BE2C (cell line): ENCODE data around the gene CPT1B.

Source experiments
- DNase-seq: peaks from one replicate; pipeline ENCODE4 v3.0.0-alpha.2; 2020
- H3K27me3 ChIP-seq: fragments of 250-450 bp; sonication (Bioruptor Pico); 2 replicates; pipeline ENCODE4 v1.5.1; 2020; ENCODE audit warnings: mild to moderate bottlenecking
- H3K36me3 ChIP-seq: fragments of 250-450 bp; sonication (Bioruptor Pico); 2 replicates; pipeline ENCODE4 v1.5.1; 2020; ENCODE audit warnings: mild to moderate bottlenecking
- H3K4me1 ChIP-seq: fragments of 250-450 bp; sonication (Bioruptor Pico); 2 replicates; pipeline ENCODE4 v1.5.1; 2020
- H3K4me3 ChIP-seq: 2 replicates; pipeline ENCODE4 v1.5.1; 2011; ENCODE audit warnings: low read depth, low read length
- H3K9me3 ChIP-seq: fragments of 250-450 bp; sonication (Bioruptor Pico); 2 replicates; pipeline ENCODE4 v1.5.1; 2020
- CTCF ChIP-seq: IDR thresholded peaks from 2 replicates; pipeline ENCODE4 v1.5.1; 2012; ENCODE audit warnings: mild to moderate bottlenecking, low read depth, low read length

CPT1B gene

GRCh38 chr22:50613291-50613981, 35.2 kb upstream of the CPT1B start:
- no peaks in the 10 kb centered on the region for H3K36me3 ChIP-seq
- 0 out of 2 replicates have a peak, but pooled peaks cover 4% of the 10 kb centered on the region for H3K27me3 ChIP-seq
- DNase-seq = peak; percentile 26
- no peaks in the 10 kb centered on the region for H3K4me1 ChIP-seq
- no peak for TF ChIP-seq CTCF
- no peak overlapping the region for H3K4me3 ChIP-seq
- no peaks in the 10 kb centered on the region; the same call in 1 of the 2 replicates for H3K9me3 ChIP-seq

- H3K36me3 ChIP-seq = peaks cover 3% of the 10 kb centered on the region
- no peaks in the 10 kb centered on the region for H3K4me1 ChIP-seq
- TF ChIP-seq CTCF = no peak
- DNase-seq = peak; percentile 50
- no peaks in the 10 kb centered on the region; the same call in 1 of the 2 replicates for H3K9me3 ChIP-seq
- no peak overlapping the region for H3K4me3 ChIP-seq
- H3K27me3 ChIP-seq = 0 out of 2 replicates have a peak, but pooled peaks cover 4% of the 10 kb centered on the region
Measured at GRCh38 chr22:50612528-50613221, 34.4 kb upstream of the CPT1B start.

DNA sequence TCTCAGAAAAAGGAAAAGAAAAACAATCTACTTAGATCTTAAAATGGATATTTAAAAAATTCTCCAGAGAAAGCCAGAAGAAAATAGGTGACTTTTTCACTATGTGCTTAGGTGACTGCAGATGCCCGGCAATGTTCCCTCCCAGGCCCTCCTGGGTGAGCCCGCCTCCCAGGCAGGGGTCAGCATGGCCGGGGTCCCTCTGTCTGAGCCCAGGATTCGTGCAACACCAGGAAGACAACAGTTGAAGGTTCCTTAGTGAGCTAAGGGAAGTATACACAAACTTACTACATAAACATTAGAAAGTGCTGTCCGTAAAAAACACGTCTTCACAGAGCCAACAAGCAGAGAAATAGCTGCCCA, 33.9 kb upstream of the CPT1B start:
- H3K4me1 ChIP-seq = no peaks in the 10 kb centered on the region
- DNase-seq = no peak
- H3K4me3 ChIP-seq = no peak overlapping the region
- peaks cover 8% of the 10 kb centered on the region for H3K36me3 ChIP-seq
- TF ChIP-seq CTCF = no peak
- 0 out of 2 replicates have a peak, but pooled peaks cover 4% of the 10 kb centered on the region for H3K27me3 ChIP-seq
- H3K9me3 ChIP-seq = no peaks in the 10 kb centered on the region; the same call in 1 of the 2 replicates

- Histone ChIP-seq H3K9me3 (no peaks in the 10 kb centered on the region; the same call in 1 of the 2 replicates), H3K36me3 (peaks cover 11% of the 10 kb centered on the region), H3K4me1 (no peaks in the 10 kb centered on the region), H3K27me3 (0 out of 2 replicates have a peak, but pooled peaks cover 4% of the 10 kb centered on the region), H3K4me3 (no peak overlapping the region)
- no peak for TF ChIP-seq CTCF
- no peak for DNase-seq
Measured at GRCh38 chr22:50611341-50612060, 33.3 kb upstream of the CPT1B start.

DNA sequence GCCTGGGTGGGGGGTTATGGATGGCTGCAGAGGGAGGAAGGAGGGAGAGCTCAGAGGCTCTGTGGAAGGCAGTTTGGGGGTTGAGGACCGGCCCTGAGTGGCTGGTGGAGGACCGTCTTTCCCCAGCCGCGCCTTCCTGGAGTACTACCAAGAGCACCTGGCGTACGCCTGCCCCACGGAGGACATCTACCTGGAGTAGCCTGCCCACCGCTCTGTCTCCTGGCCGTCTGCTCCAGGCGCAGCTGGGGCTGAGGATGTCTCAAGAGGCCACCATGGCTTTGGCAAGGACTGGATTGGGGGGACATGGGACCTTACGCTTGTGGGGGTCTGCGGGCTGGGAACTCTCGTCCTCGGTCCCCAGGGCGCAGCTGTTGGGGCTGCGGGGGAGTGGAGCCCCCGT, 32.4 kb upstream of the CPT1B start:
- TF ChIP-seq CTCF = no peak
- no peak for DNase-seq

More for the DNA sequence above, 32.4 kb upstream of the CPT1B start:
- Histone ChIP-seq H3K36me3 (peaks cover 20% of the 10 kb centered on the region), H3K9me3 (no peaks in the 10 kb centered on the region; the same call in 1 of the 2 replicates), H3K27me3 (0 out of 2 replicates have a peak, but pooled peaks cover 4% of the 10 kb centered on the region), H3K4me1 (no peaks in the 10 kb centered on the region), H3K4me3 (no peak overlapping the region)
